Psoas muscle (tissue), 8 donors: ENCODE measurements around the gene SPARC. TPM values are rescaled to one million over a fixed set of nuclear protein-coding genes. Genes with fewer than 3 reads are reported as not detected.
A peak's percentile ranks its signal among the peaks of the same experiment; 100 is the strongest.
"Not testable (repeated sequence)": the region's sequence is repeated elsewhere in the genome, so short reads cannot be mapped to it uniquely, and the experiment has no call there.

ENCODE experiments used
- ATAC-seq, 4 donors: fragments of 200-7000 bp; cut with Tn5 transposase; one replicate each; pipeline ENCODE4 v1.9.1; 2020; ENCODE audit warnings: moderate library complexity in 3 of 4, mild to moderate bottlenecking in 2 of 4
- DNase-seq, 2 donors: peaks; one replicate each; pipeline ENCODE4 v3.0.0-alpha.2; 2020
- H3K27ac ChIP-seq: fragments of 200-600 bp; one replicate; pipeline ENCODE4 v1.8.0; 2022
- H3K27me3 ChIP-seq, 3 donors: fragments of 200-600 bp in 1 of 3; one replicate each; pipeline versions ENCODE4 v1.6.1 to v1.8.0; 2013 to 2022; ENCODE audit warnings: low read length in 2 of 3, mild to moderate bottlenecking in 2 of 3, moderate library complexity in 1 of 3; ENCODE audit not compliant: insufficient read depth in 3 of 3
- H3K36me3 ChIP-seq, 2 donors: fragments of 200-600 bp in 1 of 2; one replicate each; pipeline versions ENCODE4 v1.6.1 to v1.8.0; 2013 to 2022; ENCODE audit warnings: low read depth in 1 of 2, mild to moderate bottlenecking in 1 of 2, moderate library complexity in 1 of 2; ENCODE audit not compliant: insufficient read depth in 1 of 2
- H3K4me1 ChIP-seq: fragments of 200-600 bp; one replicate; pipeline ENCODE4 v1.8.0; 2022
- H3K4me3 ChIP-seq: fragments of 200-600 bp; one replicate; pipeline ENCODE4 v1.8.0; 2022; ENCODE audit warnings: mild to moderate bottlenecking
- H3K9me3 ChIP-seq: fragments of 200-600 bp; one replicate; pipeline ENCODE4 v1.8.0; 2022
- WGBS, 3 donors: extraction: QIAGEN DNeasy Blood & Tissue Kit; methylation state at CpG; one replicate each; pipeline versions ENCODE4 v1.1.6 to v1.1.7; 2013; 5-methylcytosine and 5-hydroxymethylcytosine counted together
- intact Hi-C, 2 donors: fragments of 100-400 bp; cut with DNase I; formaldehyde crosslinking; loops; one replicate each; pipeline versions ENCODE4 v1.11.0 to v1.14.2; 2022
- polyA plus RNA-seq, 3 donors: library from polyadenylated mRNA; stranded (reverse); fragments of 200-250 nt; gene quantifications; one replicate each; pipeline ENCODE4 v1.2.3, GENCODE V29; 2013
- total RNA-seq, 4 donors: library from RNA; stranded (reverse); fragmentation: NEBNext Ultra II Directional in 2 of 4; extraction: Animal tissue kit (Norgen Biotek cat#: 25700) in 2 of 4; gene quantifications; one replicate each; pipeline versions ENCODE4 v1.2.1 to v1.2.4, GENCODE V29; 2021 to 2023
- TF ChIP-seq, protein P1 (sequence below): fragments of 200-600 bp; IDR thresholded peaks from one replicate; pipeline ENCODE4 v1.8.0; 2022; ENCODE audit warnings: antibody characterized with exemption
- donor health status: healthy with polysubstance abuse.
- donor health status: DM: no; HTN: no; CAD: no; lungs with moderate emphysema.
- donor health status: Bipolar disorder and iron deficiency.
- donor health status: healthy.
- donor health status: DM: yes; HTN: yes; CAD: no.
- donor health status: DM: no; HTN: no; CAD: no.
- donor health status: DM: no; HTN: no; CAD: no.
- donor health status: DM: yes; HTN: yes; CAD: no.

The SPARC gene
- total and polyA plus RNA-seq, 7 donors = 111 to 687 (median 297) TPM

- H3K9me3 ChIP-seq = no peaks in the 10 kb centered on the region
- TF ChIP-seq, protein P1, sequence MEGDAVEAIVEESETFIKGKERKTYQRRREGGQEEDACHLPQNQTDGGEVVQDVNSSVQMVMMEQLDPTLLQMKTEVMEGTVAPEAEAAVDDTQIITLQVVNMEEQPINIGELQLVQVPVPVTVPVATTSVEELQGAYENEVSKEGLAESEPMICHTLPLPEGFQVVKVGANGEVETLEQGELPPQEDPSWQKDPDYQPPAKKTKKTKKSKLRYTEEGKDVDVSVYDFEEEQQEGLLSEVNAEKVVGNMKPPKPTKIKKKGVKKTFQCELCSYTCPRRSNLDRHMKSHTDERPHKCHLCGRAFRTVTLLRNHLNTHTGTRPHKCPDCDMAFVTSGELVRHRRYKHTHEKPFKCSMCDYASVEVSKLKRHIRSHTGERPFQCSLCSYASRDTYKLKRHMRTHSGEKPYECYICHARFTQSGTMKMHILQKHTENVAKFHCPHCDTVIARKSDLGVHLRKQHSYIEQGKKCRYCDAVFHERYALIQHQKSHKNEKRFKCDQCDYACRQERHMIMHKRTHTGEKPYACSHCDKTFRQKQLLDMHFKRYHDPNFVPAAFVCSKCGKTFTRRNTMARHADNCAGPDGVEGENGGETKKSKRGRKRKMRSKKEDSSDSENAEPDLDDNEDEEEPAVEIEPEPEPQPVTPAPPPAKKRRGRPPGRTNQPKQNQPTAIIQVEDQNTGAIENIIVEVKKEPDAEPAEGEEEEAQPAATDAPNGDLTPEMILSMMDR = no peak
- H3K4me1 ChIP-seq = peaks cover 34% of the 10 kb centered on the region
- WGBS, 3 donors = 26 to 61% (median 31%) methylated on average over 3 of the region's 3 CpGs
- no peaks in the 10 kb centered on the region for H3K36me3 ChIP-seq
- H3K27ac ChIP-seq = peak overlapping the region; percentile 63
- no peak overlapping the region for H3K4me3 ChIP-seq
- ATAC-seq (peak in 2 of 4 donors; percentile 53 to 74), DNase-seq (no peak)
- H3K27me3 ChIP-seq = no peaks in the 10 kb centered on the region
- intact Hi-C loops = no loop called here
These were observed 7.3 kb upstream of the SPARC start for GRCh38 chr5:151694035-151694485.

DNA sequence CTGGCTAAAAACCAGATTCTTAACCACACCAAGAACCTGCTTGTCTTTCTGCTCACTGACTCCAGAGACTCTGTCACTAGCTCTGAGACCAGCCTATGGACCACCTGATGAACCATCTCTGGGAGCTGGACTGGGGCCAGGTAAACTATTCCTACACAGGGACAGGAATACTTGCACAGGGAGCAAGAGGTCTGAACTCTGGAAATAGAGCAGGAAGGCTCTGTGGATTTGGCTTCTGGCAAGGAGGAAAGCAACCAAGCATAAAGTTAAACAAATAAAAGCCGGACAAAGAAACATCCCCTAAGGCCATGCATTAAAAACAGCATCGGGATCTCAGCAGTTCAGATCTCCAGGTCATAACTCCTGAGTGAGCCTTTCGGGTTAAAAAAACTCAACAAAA, 5.6 kb upstream of the SPARC start:
- ATAC-seq = no peak
- Histone ChIP-seq H3K4me3 (no peak overlapping the region), H3K27me3 (no peaks in the 10 kb centered on the region), H3K9me3 (no peaks in the 10 kb centered on the region), H3K36me3 (no peaks in the 10 kb centered on the region), H3K4me1 (peaks cover 28% of the 10 kb centered on the region), H3K27ac (no peak overlapping the region)
- intact Hi-C loops = no loop called here
- TF ChIP-seq, protein P1 = no peak
- 79 to 83% (median 82%) methylated on average over 3 of the region's 3 CpGs for WGBS, 3 donors
- DNase-seq = no peak

- WGBS, 3 donors = 96 to 100% (median 97%) methylated on average over 3 of the region's 3 CpGs
- TF ChIP-seq, protein P1 = no peak
- intact Hi-C loops = no loop called here
These were observed 5.0 kb upstream of the SPARC start for GRCh38 chr5:151691706-151692105.

DNA sequence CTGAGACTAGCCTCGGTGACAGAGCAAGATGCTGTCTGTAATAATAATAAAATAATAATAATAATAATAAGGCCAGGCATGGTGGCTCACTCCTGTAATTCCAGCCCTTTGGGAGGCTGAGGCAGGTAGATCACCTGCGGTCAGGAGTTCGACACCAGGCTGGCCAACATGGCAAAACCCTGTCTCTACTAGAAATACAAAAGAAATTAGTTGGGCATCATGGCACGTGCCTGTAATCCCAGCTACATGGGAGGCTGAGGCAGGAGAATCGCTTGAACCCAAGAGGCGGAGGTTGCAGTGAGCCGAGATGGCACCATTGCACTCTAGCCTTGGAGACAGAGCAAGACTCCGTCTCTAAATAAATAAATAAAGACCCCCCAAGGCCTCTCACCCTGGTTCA, 2.9 kb upstream of the SPARC start:
- H3K27ac ChIP-seq, H3K27me3 ChIP-seq, H3K4me3 ChIP-seq, DNase-seq, ATAC-seq, H3K9me3 ChIP-seq, intact Hi-C loops, H3K36me3 ChIP-seq: not testable (repeated sequence)
- 88 to 92% (median 91%) methylated on average over 8 of the region's 8 CpGs for WGBS, 3 donors
- H3K4me1 ChIP-seq = peaks cover 12% of the 10 kb centered on the region

More at GRCh38 chr5:151691706-151692105, 5.0 kb upstream of the SPARC start:
- Histone ChIP-seq H3K4me1 (peaks cover 21% of the 10 kb centered on the region), H3K9me3 (no peaks in the 10 kb centered on the region), H3K27me3 (no peaks in the 10 kb centered on the region), H3K27ac (no peak overlapping the region), H3K36me3 (no peaks in the 10 kb centered on the region), H3K4me3 (no peak overlapping the region)
- ATAC-seq = no peak
- no peak for DNase-seq

DNA sequence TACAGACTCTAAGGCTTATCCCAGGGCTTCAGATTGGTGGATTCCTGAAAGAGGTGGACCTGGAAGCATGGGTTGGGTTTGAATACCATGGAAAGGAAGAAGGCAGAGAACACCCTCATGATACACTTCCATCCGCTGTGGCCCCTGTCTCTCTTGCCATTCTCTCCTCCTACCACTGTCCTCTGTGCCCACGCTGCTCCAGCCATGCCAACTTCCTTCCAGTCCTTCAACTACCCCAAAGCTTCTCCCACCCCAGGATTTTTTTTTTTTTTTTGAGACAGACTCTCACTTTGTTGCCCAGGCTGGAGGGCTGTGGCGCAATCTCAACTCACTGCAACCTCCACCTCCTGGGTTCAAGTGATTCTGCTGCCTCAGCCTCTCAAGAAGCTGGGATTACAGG, 1.7 kb upstream of the SPARC start:
- Histone ChIP-seq H3K9me3 (no peaks in the 10 kb centered on the region), H3K4me1 (peaks cover 14% of the 10 kb centered on the region), H3K27ac (peak overlapping the region; percentile 36), H3K27me3 (no peaks in the 10 kb centered on the region), H3K36me3 (no peaks in the 10 kb centered on the region), H3K4me3 (no peak overlapping the region)
- TF ChIP-seq, protein P1 = no peak
- ATAC-seq (no peak), DNase-seq (no peak)
- 96 to 98% (median 97%) methylated on average over 3 of the region's 3 CpGs for WGBS, 3 donors
- intact Hi-C loops = no loop called here
